SK-N-SH (cell line): ENCODE results near the gene ARHGAP6. TPM values are rescaled to one million over a fixed set of nuclear protein-coding genes. Genes with fewer than 3 reads are reported as not detected.

ENCODE experiments used
- CTCF ChIA-PET: fragments of 300-600, 350-600 bp; formaldehyde crosslinking; extraction: SDS; loops from one replicate; lab custom pipeline; 2021; lab: Yijun Ruan, JAX
- POLR2A ChIA-PET: fragments of 350-600 bp; sonication (Branson Sonifier 250); formaldehyde crosslinking; extraction: SDS; loops from one replicate; lab custom pipeline; 2020; ENCODE audit warnings: antibody characterized with exemption, inconsistent platforms; lab: Yijun Ruan, JAX
- DNase-seq: peaks from one replicate; pipeline ENCODE4 v3.0.0; 2012
- H2AFZ ChIP-seq: fragments of 200-600 bp; sonication (generic); 2 replicates; pipeline ENCODE4 v1.8.1; 2016; ENCODE audit warnings: antibody characterized with exemption, mild to moderate bottlenecking, low read depth
- H3F3A ChIP-seq: fragments of 200-600 bp; sonication (generic); replicated peaks from 2 replicates; pipeline ENCODE3; 2016; ENCODE audit warnings: antibody characterized with exemption, mild to moderate bottlenecking; ENCODE audit not compliant: insufficient read depth
- H3K27ac ChIP-seq, 2 experiments: fragments of 200-500 bp in 1 of 2; fragments of 200-600 bp in 1 of 2; sonication (Bioruptor generic) in 1 of 2; sonication (generic), shearing (Covaris generic) in 1 of 2; 2 replicates each; pipeline versions ENCODE4 v1.5.1 to v1.6.1; 2014 to 2016; ENCODE audit warnings: low read depth in 2 of 2, inconsistent platforms in 1 of 2, low read length in 1 of 2, mild to moderate bottlenecking in 1 of 2, mixed read lengths in 1 of 2
- H3K27me3 ChIP-seq: fragments of 200-600 bp; sonication (generic), shearing (Covaris generic); 2 replicates; pipeline ENCODE4 v1.6.1; 2016; ENCODE audit warnings: mixed run types; ENCODE audit not compliant: insufficient read depth
- H3K36me3 ChIP-seq, 2 experiments: fragments of 200-500 bp in 1 of 2; fragments of 200-600 bp in 1 of 2; sonication (Bioruptor generic) in 1 of 2; sonication (generic) in 1 of 2; replicated peaks in 1 of 2; 2 replicates each; pipeline versions ENCODE3 to v1.5.1; 2014 to 2016; ENCODE audit warnings: low read length in 1 of 2, mild to moderate bottlenecking in 1 of 2; ENCODE audit not compliant: insufficient read depth in 2 of 2, control insufficient read depth in 1 of 2
- H3K4me1 ChIP-seq, 2 experiments: fragments of 200-500 bp in 1 of 2; fragments of 200-600 bp in 1 of 2; sonication (Bioruptor generic) in 1 of 2; sonication (generic), shearing (Covaris generic) in 1 of 2; 2 replicates each; pipeline versions ENCODE4 v1.5.1 to v1.6.1; 2014 to 2016; ENCODE audit warnings: low read depth in 1 of 2, low read length in 1 of 2, mixed run types in 1 of 2; ENCODE audit not compliant: insufficient read depth in 2 of 2, control insufficient read depth in 1 of 2
- H3K4me2 ChIP-seq: fragments of 200-600 bp; sonication (generic), shearing (Covaris generic); 2 replicates; pipeline ENCODE4 v1.6.1; 2017; ENCODE audit warnings: mixed run types
- H3K4me3 ChIP-seq, 2 experiments: fragments of 200-500 bp in 1 of 2; fragments of 200-600 bp in 1 of 2; sonication (Bioruptor generic) in 1 of 2; sonication (generic), shearing (Covaris generic) in 1 of 2; 2 replicates each; pipeline versions ENCODE4 v1.5.1 to v1.8.1; 2014 to 2016; ENCODE audit warnings: low read depth in 2 of 2, inconsistent platforms in 1 of 2, low read length in 1 of 2, mild to moderate bottlenecking in 1 of 2, mixed read lengths in 1 of 2, moderate library complexity in 1 of 2
- H3K79me2 ChIP-seq: fragments of 200-600 bp; sonication (generic); 2 replicates; pipeline ENCODE4 v1.8.1; 2017; ENCODE audit warnings: mild to moderate bottlenecking; ENCODE audit not compliant: insufficient read depth
- H3K9ac ChIP-seq: fragments of 200-600 bp; sonication (generic); 2 replicates; pipeline ENCODE4 v1.6.1; 2017; ENCODE audit warnings: mixed run types
- H3K9me2 ChIP-seq: fragments of 200-600 bp; sonication (generic); 2 replicates; pipeline ENCODE4 v1.6.1; 2017; ENCODE audit warnings: mixed run types
- H3K9me3 ChIP-seq: fragments of 200-600 bp; sonication (generic); 2 replicates; pipeline ENCODE4 v1.6.1; 2017; ENCODE audit warnings: mixed run types, mild to moderate bottlenecking, moderate library complexity
- H4K20me1 ChIP-seq: fragments of 200-600 bp; sonication (generic); 2 replicates; pipeline ENCODE4 v1.6.1; 2017; ENCODE audit warnings: mild to moderate bottlenecking, mixed run types; ENCODE audit not compliant: insufficient read depth
- CHD2 ChIP-seq: fragments of 150-350 bp; IDR thresholded peaks from 2 replicates; pipeline ENCODE4 v1.6.1; 2018; ENCODE audit warnings: low read length; ENCODE audit not compliant: partially characterized antibody
- EP300 ChIP-seq, 2 experiments: IDR thresholded peaks; 2 replicates each; pipeline versions ENCODE4 v1.4.0 to v1.6.1; 2012; ENCODE audit warnings: borderline replicate concordance in 1 of 2, low read depth in 1 of 2, low read length in 1 of 2
- FOXM1 ChIP-seq: IDR thresholded peaks from 2 replicates; pipeline ENCODE4 v1.4.0; 2012; ENCODE audit warnings: low read depth, mild to moderate bottlenecking
- GABPA ChIP-seq: IDR thresholded peaks from 2 replicates; pipeline ENCODE4 v1.4.0; 2012; ENCODE audit warnings: low read depth, mild to moderate bottlenecking
- IRF3 ChIP-seq: fragments of 150-350 bp; IDR thresholded peaks from 2 replicates; pipeline ENCODE4 v1.6.1; 2016; ENCODE audit warnings: mild to moderate bottlenecking, low read depth, low read length
- JUND ChIP-seq: IDR thresholded peaks from 2 replicates; pipeline ENCODE4 v1.4.0; 2012
- MXI1 ChIP-seq: IDR thresholded peaks from 2 replicates; pipeline ENCODE4 v1.6.1; 2012; ENCODE audit warnings: mild to moderate bottlenecking, low read depth, low read length, improper control_type of control experiment
- NFIC ChIP-seq: IDR thresholded peaks from 2 replicates; pipeline ENCODE4 v1.4.0; 2012; ENCODE audit warnings: borderline replicate concordance
- PBX3 ChIP-seq: IDR thresholded peaks from 2 replicates; pipeline ENCODE4; 2012
- RAD21 ChIP-seq: IDR thresholded peaks from 2 replicates; pipeline ENCODE4 v1.6.1; 2012; ENCODE audit warnings: mild to moderate bottlenecking, low read length
- RXRA ChIP-seq: IDR thresholded peaks from 2 replicates; pipeline ENCODE4 v1.4.0; 2012; ENCODE audit warnings: low read depth, mild to moderate bottlenecking, borderline replicate concordance
- SMC3 ChIP-seq: IDR thresholded peaks from 2 replicates; pipeline ENCODE4 v1.6.1; 2012; ENCODE audit warnings: low read depth, low read length, improper control_type of control experiment
- TAF1 ChIP-seq: IDR thresholded peaks from 2 replicates; pipeline ENCODE4 v1.6.1; 2012; ENCODE audit warnings: low read depth, mild to moderate bottlenecking, low read length, moderate library complexity, borderline replicate concordance
- TEAD4 ChIP-seq: IDR thresholded peaks from 2 replicates; pipeline ENCODE4 v1.4.0; 2012; ENCODE audit warnings: mild to moderate bottlenecking, borderline replicate concordance; ENCODE audit not compliant: insufficient read depth
- USF2 ChIP-seq: fragments of 150-350 bp; IDR thresholded peaks from 2 replicates; pipeline ENCODE4 v1.6.1; 2017; ENCODE audit warnings: antibody characterized with exemption, low read length, low read depth, borderline replicate concordance
- YY1 ChIP-seq: IDR thresholded peaks from 2 replicates; pipeline ENCODE4 v1.4.0; 2012; ENCODE audit warnings: low read depth, mild to moderate bottlenecking
- WGBS: methylation state at CpG from one replicate; pipeline ENCODE4 v1.1.6; 2017; ENCODE audit warnings: low lambda C conversion rate; 5-methylcytosine and 5-hydroxymethylcytosine counted together
- polyA plus RNA-seq, 3 experiments: library from polyadenylated mRNA; depleted of rRNA; stranded (reverse); fragments of >200 nt; gene quantifications; 2 replicates each; pipeline ENCODE4 v1.2.3, GENCODE V29; 2012

The ARHGAP6 gene
- polyA plus RNA-seq, 1 of the 3 experiments (the other 2 are of a cell fraction): 0.16 TPM

- no peak for TF ChIP-seq RAD21
- no peak for TF ChIP-seq IRF3
- no peak for TF ChIP-seq JUND
- no peak for TF ChIP-seq TEAD4
Measured at GRCh38 chrX:11434607-11435006, 231.1 kb downstream of the ARHGAP6 start (continued).

GRCh38 chrX:11431786-11432185 is 233.9 kb downstream of the ARHGAP6 start:
- Histone ChIP-seq H3K4me1 (0 out of 4 replicates have a peak, but pooled peaks cover 0 to under 1% of the 10 kb centered on the region in 2 experiments), H3K9ac (no peak overlapping the region), H3K79me2 (no peaks in the 10 kb centered on the region), H3K9me2 (no peaks in the 10 kb centered on the region), H3K27me3 (no peaks in the 10 kb centered on the region), H4K20me1 (no peaks in the 10 kb centered on the region), H3K4me3 (no peak overlapping the region), H3K27ac (no peak overlapping the region), H2AFZ (no peak overlapping the region), H3F3A (peaks cover 12% of the 10 kb centered on the region), H3K4me2 (no peak overlapping the region), H3K36me3 (no peaks in the 10 kb centered on the region), H3K9me3 (no peaks in the 10 kb centered on the region)
- WGBS: 33% methylated on average over 1 of the region's 1 CpG
- POLR2A ChIA-PET: no interaction called here
- DNase-seq: no peak
- CTCF ChIA-PET: interaction anchor here (1.8 kb wide), 1 partner anchor 26 kb away, joined by 4 read pairs; no protein-coding TSS in a partner anchor
- TF ChIP-seq RXRA (no peak), EP300 (IDR thresholded peaks at IDR 0.05; ENCODE audit: borderline replicate concordance in 1 of 2, low read depth in 1 of 2, low read length in 1 of 2) (no peak), FOXM1 (no peak), NFIC (no peak)

- no peaks in the 10 kb centered on the region for H3K79me2 ChIP-seq
- H3K36me3 ChIP-seq: no peaks in the 10 kb centered on the region
- H2AFZ ChIP-seq: no peak overlapping the region
- H3K9ac ChIP-seq: no peak overlapping the region
- POLR2A ChIA-PET: no interaction called here
- H3K4me3 ChIP-seq: no peak overlapping the region
- no peak overlapping the region for H3K4me2 ChIP-seq
- H3K9me3 ChIP-seq: no peaks in the 10 kb centered on the region
- no peaks in the 10 kb centered on the region for H3K4me1 ChIP-seq
- H3F3A ChIP-seq: peaks cover 3% of the 10 kb centered on the region
- DNase-seq: no peak
- H3K27me3 ChIP-seq: no peaks in the 10 kb centered on the region
- H3K27ac ChIP-seq: no peak overlapping the region
- H4K20me1 ChIP-seq: no peaks in the 10 kb centered on the region
- no peaks in the 10 kb centered on the region for H3K9me2 ChIP-seq
- CTCF ChIA-PET: no interaction called here
- TF ChIP-seq YY1: no peak
- no peak for TF ChIP-seq USF2
- TF ChIP-seq TAF1: no peak
- TF ChIP-seq MXI1: no peak
- no peak for TF ChIP-seq SMC3
- TF ChIP-seq RXRA: no peak
- TF ChIP-seq GABPA: no peak
- TF ChIP-seq IRF3: no peak
- no peak for TF ChIP-seq PBX3
- no peak for TF ChIP-seq CHD2
- no peak for TF ChIP-seq RAD21
- TF ChIP-seq JUND: no peak
- TF ChIP-seq, all 33 proteins: peak for 0
Measured at GRCh38 chrX:11430271-11430670, 235.4 kb downstream of the ARHGAP6 start.
